Lower leg skin (tissue), 3 donors: ENCODE data around the gene BAD.

Experiments used
- CTCF ChIP-seq, 3 donors: fragments of 450-650 bp; IDR thresholded peaks; one replicate each; pipeline ENCODE4 v1.5.1; 2016; ENCODE audit warnings: antibody characterized with exemption in 3 of 3, mild to moderate bottlenecking in 3 of 3, moderate library complexity in 2 of 3
- POLR2A ChIP-seq, 2 donors: fragments of 450-650 bp; IDR thresholded peaks; one replicate each; pipeline ENCODE4 v1.6.1; 2016 to 2017; ENCODE audit warnings: antibody characterized with exemption in 2 of 2, mild to moderate bottlenecking in 1 of 2, moderate library complexity in 1 of 2

DNA sequence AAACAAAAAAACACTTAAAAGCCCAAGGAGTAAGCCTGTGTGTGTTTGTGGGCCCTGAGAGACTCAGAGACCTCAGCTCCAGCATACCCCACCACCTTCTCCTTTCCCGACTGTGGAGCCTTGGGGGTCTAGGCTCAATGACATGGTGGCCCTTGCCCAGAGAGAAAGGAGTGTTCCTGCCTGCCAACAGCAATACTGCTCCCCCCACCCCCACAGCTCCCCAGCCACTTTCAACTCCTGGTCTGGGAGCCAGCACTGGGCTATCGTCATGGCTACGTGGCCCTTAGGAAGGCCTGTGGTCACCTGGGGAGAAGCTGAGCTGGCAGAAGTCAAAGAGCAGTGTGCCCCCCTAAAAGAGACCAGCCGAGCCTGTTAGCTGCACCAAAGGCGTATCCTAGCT lies 40.4 kb downstream of the BAD start:
- TF ChIP-seq POLR2A (IDR thresholded peaks at IDR 0.05) = no peak
- TF ChIP-seq CTCF (IDR thresholded peaks at IDR 0.05) = no peak
